Large intestine (tissue), 3 donors: ENCODE results near the gene SAV1. TPM values are rescaled to one million over a fixed set of nuclear protein-coding genes. Genes with fewer than 3 reads are reported as not detected.
A peak's percentile ranks its signal among the peaks of the same experiment; 100 is the strongest.
"Not testable (repeated sequence)": the region's sequence is repeated elsewhere in the genome, so short reads cannot be mapped to it uniquely, and the experiment has no call there.

ENCODE experiments used
- DNase-seq, 2 donors: peaks; one replicate each; pipeline versions ENCODE4 v3.0.0 to v3.0.0-alpha.2; 2013
- H3K27ac ChIP-seq: one replicate; pipeline ENCODE4 v1.5.1; 2013; ENCODE audit warnings: low read length
- H3K27me3 ChIP-seq: 2 replicates; pipeline ENCODE4 v1.6.1; 2013; ENCODE audit warnings: low read length; ENCODE audit not compliant: control insufficient read depth, insufficient read depth
- H3K36me3 ChIP-seq: 2 replicates; pipeline ENCODE4 v1.6.1; 2013; ENCODE audit warnings: low read length; ENCODE audit not compliant: control insufficient read depth, insufficient read depth
- H3K4me1 ChIP-seq: one replicate; pipeline ENCODE4 v1.6.1; 2013; ENCODE audit warnings: low read length; ENCODE audit not compliant: control insufficient read depth, insufficient read depth
- H3K4me3 ChIP-seq: one replicate; pipeline ENCODE4 v1.5.1; 2013; ENCODE audit warnings: low read length
- H3K9me3 ChIP-seq: one replicate; pipeline ENCODE4 v1.6.1; 2013; ENCODE audit warnings: mild to moderate bottlenecking, low read depth, low read length, moderate library complexity; ENCODE audit not compliant: control insufficient read depth
- WGBS: methylation state at CpG from one replicate; pipeline ENCODE4 v1.1.5; 2013; ENCODE audit warnings: low lambda C conversion rate; ENCODE audit not compliant: insufficient coverage; 5-methylcytosine and 5-hydroxymethylcytosine counted together
- polyA plus RNA-seq: library from polyadenylated mRNA; unstranded; fragments of 120-200 nt; gene quantifications from one replicate; pipeline ENCODE4 v1.2.1, GENCODE V29; 2013

Gene SAV1
- polyA plus RNA-seq, 1 donor: 18.8 TPM

GRCh38 chr14:50666772-50667683 lies 1.1 kb downstream of the SAV1 start:
- H3K27me3 ChIP-seq: no peaks in the 10 kb centered on the region
- H3K4me3 ChIP-seq: peak overlapping the region; percentile 76
- no peaks in the 10 kb centered on the region for H3K4me1 ChIP-seq
- WGBS: 5% methylated on average over 6 of the region's 20 CpGs
- no peaks in the 10 kb centered on the region for H3K9me3 ChIP-seq
- H3K36me3 ChIP-seq: peaks cover 3% of the 10 kb centered on the region
- peak overlapping the region; percentile 77 for H3K27ac ChIP-seq
- DNase-seq: peak; percentile 39 to 68

DNA sequence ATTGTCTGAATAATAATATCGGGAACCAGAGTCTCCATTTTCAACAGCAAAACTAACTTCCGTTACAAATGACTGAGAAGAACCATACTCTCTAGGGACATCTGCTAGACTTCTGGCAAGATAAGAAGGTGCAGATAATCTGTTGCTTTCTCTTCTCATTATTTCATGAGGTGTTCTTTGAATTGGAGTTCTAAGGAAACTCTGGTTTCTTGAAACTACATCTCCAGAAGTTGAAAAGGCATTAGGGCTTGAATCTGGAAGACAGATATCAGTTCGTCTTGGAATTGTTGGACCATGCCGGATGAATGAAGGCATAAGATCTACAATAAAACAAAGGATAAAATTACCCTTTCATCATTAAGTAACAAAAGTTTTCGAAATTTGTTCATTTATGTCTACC lies 2.8 kb downstream of the SAV1 start:
- not testable (repeated sequence) for H3K9me3 ChIP-seq, H3K36me3 ChIP-seq, H3K4me3 ChIP-seq, DNase-seq, H3K27me3 ChIP-seq, H3K27ac ChIP-seq, H3K4me1 ChIP-seq
- 100% methylated on average over 3 of the region's 5 CpGs for WGBS

- H3K4me1 ChIP-seq, DNase-seq, H3K36me3 ChIP-seq, H3K4me3 ChIP-seq, H3K27me3 ChIP-seq, H3K27ac ChIP-seq, H3K9me3 ChIP-seq: not testable (repeated sequence)
- WGBS: 100% methylated on average over 1 of the region's 2 CpGs
Observed at GRCh38 chr14:50664579-50664978, 3.5 kb downstream of the SAV1 start.

DNA sequence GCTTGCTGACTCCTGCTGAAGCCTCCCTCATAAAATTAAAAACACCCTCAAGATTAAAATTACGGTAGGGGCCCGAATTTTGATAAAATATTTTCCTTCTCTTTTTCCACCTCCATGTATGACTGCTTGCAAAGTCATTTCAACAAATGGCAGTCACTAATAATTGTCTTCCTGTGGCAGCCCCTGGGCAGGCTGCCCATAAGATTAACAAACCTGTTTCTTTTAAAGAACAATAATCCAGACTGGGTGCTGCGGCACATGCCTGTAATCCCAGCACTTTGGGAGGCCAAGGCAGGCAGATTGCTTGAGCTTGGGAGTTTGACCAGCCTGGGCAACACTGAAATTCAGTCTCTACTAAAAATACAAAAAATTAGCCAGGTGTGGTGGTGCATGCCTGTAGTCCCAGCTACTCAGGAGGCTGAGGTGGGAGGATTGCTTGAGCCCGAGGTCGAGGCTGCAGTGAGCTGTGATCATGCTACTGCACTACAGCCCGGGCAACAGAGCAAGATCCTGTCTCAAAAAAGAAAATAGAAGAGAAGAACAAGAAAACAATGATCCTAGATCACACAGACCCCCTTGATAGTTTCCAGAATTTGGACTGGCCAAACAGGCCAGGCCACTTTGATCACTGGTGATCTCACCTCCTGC lies 8.7 kb downstream of the SAV1 start:
- H3K27me3 ChIP-seq: no peaks in the 10 kb centered on the region
- H3K27ac ChIP-seq: no peak overlapping the region
- no peak overlapping the region for H3K4me3 ChIP-seq
- H3K36me3 ChIP-seq: peaks cover 6% of the 10 kb centered on the region
- no peaks in the 10 kb centered on the region for H3K9me3 ChIP-seq
- H3K4me1 ChIP-seq: no peaks in the 10 kb centered on the region
- DNase-seq: no peak
- no CpG with 5 or more reads among the region's 6 CpGs for WGBS

GRCh38 chr14:50658203-50658602 lies 9.9 kb downstream of the SAV1 start:
- DNase-seq: peak in 1 of 2 donors; percentile 18
- Histone ChIP-seq H3K4me3 (no peak overlapping the region), H3K36me3 (peaks cover 6% of the 10 kb centered on the region), H3K4me1 (no peaks in the 10 kb centered on the region), H3K9me3 (no peaks in the 10 kb centered on the region), H3K27ac (peak overlapping the region; percentile 12), H3K27me3 (no peaks in the 10 kb centered on the region)
- WGBS: 42% methylated on average over 2 of the region's 6 CpGs

GRCh38 chr14:50657753-50658152 lies 10.4 kb downstream of the SAV1 start:
- no peak overlapping the region for H3K4me3 ChIP-seq
- H3K4me1 ChIP-seq: no peaks in the 10 kb centered on the region
- no peaks in the 10 kb centered on the region for H3K9me3 ChIP-seq
- no peaks in the 10 kb centered on the region for H3K27me3 ChIP-seq
- peaks cover 6% of the 10 kb centered on the region for H3K36me3 ChIP-seq
- 60% methylated on average over 1 of the region's 2 CpGs for WGBS
- DNase-seq: no peak
- no peak overlapping the region for H3K27ac ChIP-seq

- no peaks in the 10 kb centered on the region for H3K4me1 ChIP-seq
- H3K27me3 ChIP-seq: no peaks in the 10 kb centered on the region
- WGBS: no CpG with 5 or more reads among the region's 6 CpGs
- no peaks in the 10 kb centered on the region for H3K9me3 ChIP-seq
- peaks cover 10% of the 10 kb centered on the region for H3K36me3 ChIP-seq
- no peak overlapping the region for H3K27ac ChIP-seq
- no peak for DNase-seq
- H3K4me3 ChIP-seq: no peak overlapping the region
Observed at GRCh38 chr14:50656776-50657175, 11.3 kb downstream of the SAV1 start.

GRCh38 chr14:50649691-50650090 lies 18.4 kb downstream of the SAV1 start:
- Histone ChIP-seq H3K4me3 (no peak overlapping the region), H3K27me3 (no peaks in the 10 kb centered on the region), H3K4me1 (no peaks in the 10 kb centered on the region), H3K36me3 (peaks cover 4% of the 10 kb centered on the region), H3K27ac (no peak overlapping the region), H3K9me3 (no peaks in the 10 kb centered on the region)
- DNase-seq: no peak

DNA sequence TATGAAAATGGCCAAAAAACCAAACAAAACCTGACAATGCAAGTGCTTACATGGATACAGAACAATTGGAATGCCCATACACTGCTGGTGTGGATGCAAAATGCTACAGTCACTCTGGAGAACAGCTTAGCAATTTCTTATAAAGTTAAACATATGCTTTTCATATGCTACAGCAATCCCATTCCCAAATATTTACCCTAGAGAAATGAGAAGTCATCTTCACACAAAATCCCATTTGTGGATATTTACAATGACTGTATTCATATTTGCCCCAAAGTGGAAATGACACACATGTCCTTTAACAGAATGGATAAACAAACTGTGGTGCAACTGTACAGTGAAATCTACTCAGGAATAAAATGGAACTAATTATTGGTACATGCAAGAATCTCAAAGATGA lies 20.4 kb downstream of the SAV1 start:
- Histone ChIP-seq H3K27me3 (no peaks in the 10 kb centered on the region), H3K9me3 (no peaks in the 10 kb centered on the region), H3K4me3 (no peak overlapping the region), H3K27ac (no peak overlapping the region), H3K4me1 (no peaks in the 10 kb centered on the region), H3K36me3 (peaks cover 9% of the 10 kb centered on the region)
- DNase-seq: no peak

GRCh38 chr14:50647282-50647681 lies 20.8 kb downstream of the SAV1 start:
- Histone ChIP-seq H3K27me3 (no peaks in the 10 kb centered on the region), H3K4me1 (no peaks in the 10 kb centered on the region), H3K36me3 (peaks cover 8% of the 10 kb centered on the region), H3K27ac (no peak overlapping the region), H3K4me3 (no peak overlapping the region), H3K9me3 (no peaks in the 10 kb centered on the region)
- no peak for DNase-seq
- 83% methylated on average over 3 of the region's 6 CpGs for WGBS

- Histone ChIP-seq H3K36me3 (peaks cover 19% of the 10 kb centered on the region), H3K27me3 (no peaks in the 10 kb centered on the region), H3K4me1 (no peaks in the 10 kb centered on the region), H3K4me3 (no peak overlapping the region), H3K27ac (no peak overlapping the region), H3K9me3 (no peaks in the 10 kb centered on the region)
- no peak for DNase-seq
- 100% methylated on average over 1 of the region's 2 CpGs for WGBS
Observed at GRCh38 chr14:50635141-50635540, 33.0 kb downstream of the SAV1 start.
